HG03196 (cell line): ENCODE data around the gene AGPAT4.

Source experiments
- ATAC-seq: cut with Tn5 transposase; IDR thresholded peaks from one replicate; pipeline ENCODE4 v1.9.1; 2021; ENCODE audit not compliant: unreplicated experiment

The AGPAT4 gene

GRCh38 chr6:161169035-161169434 lies 104.8 kb downstream of the AGPAT4 start:
- ATAC-seq: no peak

GRCh38 chr6:161168281-161168891 lies 105.5 kb downstream of the AGPAT4 start:
- ATAC-seq: no peak

GRCh38 chr6:161166677-161167076 lies 107.2 kb downstream of the AGPAT4 start:
- no peak for ATAC-seq

- ATAC-seq: no peak
Observed at GRCh38 chr6:161166176-161166575, 107.7 kb downstream of the AGPAT4 start.

- ATAC-seq: no peak
Observed at GRCh38 chr6:161164182-161164625, 109.7 kb downstream of the AGPAT4 start.

GRCh38 chr6:161163466-161164181 lies 110.2 kb downstream of the AGPAT4 start:
- no peak for ATAC-seq

- ATAC-seq: no peak
Observed at GRCh38 chr6:161162722-161163121, 111.1 kb downstream of the AGPAT4 start.

GRCh38 chr6:161161889-161162624 lies 111.8 kb downstream of the AGPAT4 start:
- ATAC-seq: no peak

- no peak for ATAC-seq
Observed at GRCh38 chr6:161161121-161161520, 112.7 kb downstream of the AGPAT4 start.

- ATAC-seq: no peak
Observed at GRCh38 chr6:161154796-161155335, 119.0 kb downstream of the AGPAT4 start.

GRCh38 chr6:161153725-161154124 lies 120.1 kb downstream of the AGPAT4 start:
- ATAC-seq: no peak

- ATAC-seq: peak; percentile 45
Observed at GRCh38 chr6:161152907-161153662, 120.8 kb downstream of the AGPAT4 start.

GRCh38 chr6:161152527-161152862 lies 121.4 kb downstream of the AGPAT4 start:
- ATAC-seq: no peak

- ATAC-seq: no peak
Observed at GRCh38 chr6:161151660-161152526, 122.0 kb downstream of the AGPAT4 start.

GRCh38 chr6:161151059-161151645 lies 122.7 kb downstream of the AGPAT4 start:
- ATAC-seq: no peak

GRCh38 chr6:161150566-161150965 lies 123.3 kb downstream of the AGPAT4 start:
- no peak for ATAC-seq

GRCh38 chr6:161150136-161150535 lies 123.7 kb downstream of the AGPAT4 start:
- no peak for ATAC-seq

GRCh38 chr6:161143663-161144430 lies 130.0 kb downstream of the AGPAT4 start:
- ATAC-seq: no peak

GRCh38 chr6:161142957-161143296 lies 130.9 kb downstream of the AGPAT4 start:
- no peak for ATAC-seq
